ENCODE data around the gene HYKK. TPM values are rescaled to one million over a fixed set of nuclear protein-coding genes. Genes with fewer than 3 reads are reported as not detected.
"Not testable (repeated sequence)": the region's sequence is repeated elsewhere in the genome, so short reads cannot be mapped to it uniquely, and the experiment has no call there.

Gene HYKK
- total RNA-seq, 1 donor from 2014 or later: 1.3 TPM

- peaks cover 15% of the 10 kb centered on the region for H3K4me1 Mint-ChIP-seq (ENCODE audit: unreplicated experiment)
- H3K4me3 Mint-ChIP-seq (ENCODE audit: unreplicated experiment): no peak overlapping the region
- no peaks in the 10 kb centered on the region for H3K27me3 Mint-ChIP-seq (ENCODE audit: unreplicated experiment)
- H3K27ac Mint-ChIP-seq (ENCODE audit: unreplicated experiment): no peak overlapping the region
- no peaks in the 10 kb centered on the region for H3K9me3 Mint-ChIP-seq (ENCODE audit: unreplicated experiment)
- DNase-seq (ENCODE audit: low spot score): no peak
- TF ChIP-seq CTCF (IDR thresholded peaks at IDR 0.05; ENCODE audit: unreplicated experiment): no peak
- H3K36me3 Mint-ChIP-seq (ENCODE audit: low read depth, unreplicated experiment): peaks cover 10% of the 10 kb centered on the region
Observed at GRCh38 chr15:78542647-78543046, 35.3 kb downstream of the HYKK start.

- no peaks in the 10 kb centered on the region for H3K27me3 Mint-ChIP-seq (ENCODE audit: unreplicated experiment)
- no peaks in the 10 kb centered on the region for H3K4me1 Mint-ChIP-seq (ENCODE audit: unreplicated experiment)
- H3K9me3 Mint-ChIP-seq (ENCODE audit: unreplicated experiment): no peaks in the 10 kb centered on the region
- no peak for DNase-seq (ENCODE audit: low spot score)
- H3K4me3 Mint-ChIP-seq (ENCODE audit: unreplicated experiment): no peak overlapping the region
- TF ChIP-seq CTCF (IDR thresholded peaks at IDR 0.05; ENCODE audit: unreplicated experiment): no peak
- peaks cover 12% of the 10 kb centered on the region for H3K36me3 Mint-ChIP-seq (ENCODE audit: low read depth, unreplicated experiment)
- no peak overlapping the region for H3K27ac Mint-ChIP-seq (ENCODE audit: unreplicated experiment)
Observed at GRCh38 chr15:78550194-78550593, 42.8 kb downstream of the HYKK start.

- no peaks in the 10 kb centered on the region for H3K4me1 Mint-ChIP-seq (ENCODE audit: unreplicated experiment)
- no peak for DNase-seq (ENCODE audit: low spot score)
- no peak overlapping the region for H3K4me3 Mint-ChIP-seq (ENCODE audit: unreplicated experiment)
Observed at GRCh38 chr15:78550815-78551214, 43.4 kb downstream of the HYKK start.

GRCh38 chr15:78551902-78552301, 44.5 kb downstream of the HYKK start:
- no peak overlapping the region for H3K4me3 Mint-ChIP-seq (ENCODE audit: unreplicated experiment)
- no peak for TF ChIP-seq CTCF (IDR thresholded peaks at IDR 0.05; ENCODE audit: unreplicated experiment)
- H3K9me3 Mint-ChIP-seq (ENCODE audit: unreplicated experiment): no peaks in the 10 kb centered on the region
- peaks cover 8% of the 10 kb centered on the region for H3K36me3 Mint-ChIP-seq (ENCODE audit: low read depth, unreplicated experiment)
- no peaks in the 10 kb centered on the region for H3K4me1 Mint-ChIP-seq (ENCODE audit: unreplicated experiment)
- DNase-seq (ENCODE audit: low spot score): no peak
- no peak overlapping the region for H3K27ac Mint-ChIP-seq (ENCODE audit: unreplicated experiment)
- H3K27me3 Mint-ChIP-seq (ENCODE audit: unreplicated experiment): no peaks in the 10 kb centered on the region

More at GRCh38 chr15:78550815-78551214, 43.4 kb downstream of the HYKK start:
- no peak for TF ChIP-seq CTCF (IDR thresholded peaks at IDR 0.05; ENCODE audit: unreplicated experiment)
- Mint-ChIP-seq H3K36me3 (ENCODE audit: low read depth, unreplicated experiment) (peaks cover 8% of the 10 kb centered on the region), H3K9me3 (ENCODE audit: unreplicated experiment) (no peaks in the 10 kb centered on the region), H3K27me3 (ENCODE audit: unreplicated experiment) (no peaks in the 10 kb centered on the region), H3K27ac (ENCODE audit: unreplicated experiment) (no peak overlapping the region)

- H3K9me3 Mint-ChIP-seq (ENCODE audit: unreplicated experiment): no peaks in the 10 kb centered on the region
- no peak overlapping the region for H3K4me3 Mint-ChIP-seq (ENCODE audit: unreplicated experiment)
- no peak overlapping the region for H3K27ac Mint-ChIP-seq (ENCODE audit: unreplicated experiment)
- DNase-seq (ENCODE audit: low spot score): no peak
- no peak for TF ChIP-seq CTCF (IDR thresholded peaks at IDR 0.05; ENCODE audit: unreplicated experiment)
- H3K4me1 Mint-ChIP-seq (ENCODE audit: unreplicated experiment): no peaks in the 10 kb centered on the region
- no peaks in the 10 kb centered on the region for H3K27me3 Mint-ChIP-seq (ENCODE audit: unreplicated experiment)
- peaks cover 8% of the 10 kb centered on the region for H3K36me3 Mint-ChIP-seq (ENCODE audit: low read depth, unreplicated experiment)
Observed at GRCh38 chr15:78552597-78552996, 45.2 kb downstream of the HYKK start.

GRCh38 chr15:78560201-78560600, 52.8 kb downstream of the HYKK start:
- not testable (repeated sequence) for H3K27ac Mint-ChIP-seq (ENCODE audit: unreplicated experiment); H3K27me3 Mint-ChIP-seq (ENCODE audit: unreplicated experiment); DNase-seq (ENCODE audit: low spot score)

More at GRCh38 chr15:78560201-78560600, 52.8 kb downstream of the HYKK start:
- not testable (repeated sequence) for H3K4me1 Mint-ChIP-seq (ENCODE audit: unreplicated experiment); H3K36me3 Mint-ChIP-seq (ENCODE audit: low read depth, unreplicated experiment); H3K4me3 Mint-ChIP-seq (ENCODE audit: unreplicated experiment); H3K9me3 Mint-ChIP-seq (ENCODE audit: unreplicated experiment)

All from endothelial cell (in vitro differentiated cells).